Osteoblast (primary cell): Measurements from ENCODE around the gene NTRK3. TPM values are rescaled to one million over a fixed set of nuclear protein-coding genes. Genes with fewer than 3 reads are reported as not detected.

Experiments
- DNase-seq: peaks from one replicate; pipeline ENCODE4 v3.0.0; 2011; ENCODE audit warnings: low spot score, mixed read lengths; ENCODE audit not compliant: insufficient read length; ENCODE audit errors: missing footprints
- H2AFZ ChIP-seq: 2 replicates; pipeline ENCODE4 v1.6.0; 2011; ENCODE audit warnings: mild to moderate bottlenecking, low read length
- H3K27ac ChIP-seq: 2 replicates; pipeline ENCODE4 v1.5.1; 2011; ENCODE audit warnings: mild to moderate bottlenecking, low read depth, low read length, moderate library complexity
- H3K27me3 ChIP-seq: 2 replicates; pipeline ENCODE4 v1.6.0; 2012; ENCODE audit warnings: mild to moderate bottlenecking, control low read depth, inconsistent platforms, low read length, moderate library complexity; ENCODE audit not compliant: insufficient read depth
- H3K36me3 ChIP-seq: 2 replicates; pipeline ENCODE4 v1.5.1; 2011; ENCODE audit warnings: mild to moderate bottlenecking, low read length, control low read depth, moderate library complexity; ENCODE audit not compliant: insufficient read depth
- H3K4me1 ChIP-seq: 2 replicates; pipeline ENCODE4 v1.5.1; 2011; ENCODE audit warnings: mild to moderate bottlenecking, low read length, control low read depth, moderate library complexity; ENCODE audit not compliant: insufficient read depth
- H3K4me2 ChIP-seq: 2 replicates; pipeline ENCODE4 v1.6.0; 2011; ENCODE audit warnings: mild to moderate bottlenecking, low read length; ENCODE audit not compliant: insufficient read depth
- H3K4me3 ChIP-seq: fragments of 200-600 bp; sonication (generic); 3 replicates; pipeline ENCODE4 v1.5.1; 2012; ENCODE audit warnings: mild to moderate bottlenecking, low read length, inconsistent platforms; ENCODE audit not compliant: insufficient read depth
- H3K79me2 ChIP-seq: 2 replicates; pipeline ENCODE4 v1.6.0; 2012; ENCODE audit warnings: mild to moderate bottlenecking, low read length, control low read depth, inconsistent platforms; ENCODE audit not compliant: insufficient read depth
- H3K9me3 ChIP-seq: 2 replicates; pipeline ENCODE4 v1.5.1; 2011; ENCODE audit warnings: low read depth, low read length, control low read depth
- H4K20me1 ChIP-seq: 2 replicates; pipeline ENCODE4 v1.6.0; 2012; ENCODE audit warnings: mild to moderate bottlenecking, low read length, control low read depth; ENCODE audit not compliant: insufficient read depth
- CTCF ChIP-seq: IDR thresholded peaks from 2 replicates; pipeline ENCODE4 v1.5.1; 2011; ENCODE audit warnings: mild to moderate bottlenecking, low read depth, low read length, moderate library complexity; ENCODE audit errors: extremely low read depth
- total RNA-seq: library from RNA; depleted of rRNA; stranded (reverse); fragments of >200 nt; gene quantifications from 2 replicates; pipeline ENCODE4 v1.2.3, GENCODE V29; 2012

The NTRK3 gene
- total RNA-seq, 1 donor, result 0.72 TPM

- Histone ChIP-seq H3K79me2 (no peaks in the 10 kb centered on the region), H3K9me3 (no peaks in the 10 kb centered on the region), H3K27me3 (no peaks in the 10 kb centered on the region), H3K4me3 (no peak overlapping the region), H3K4me1 (no peaks in the 10 kb centered on the region), H3K36me3 (no peaks in the 10 kb centered on the region), H4K20me1 (no peaks in the 10 kb centered on the region), H3K4me2 (no peak overlapping the region), H2AFZ (no peak overlapping the region), H3K27ac (no peak overlapping the region)
- no peak for DNase-seq
- no peak for TF ChIP-seq CTCF
These were observed 148.1 kb downstream of the NTRK3 start for GRCh38 chr15:88108477-88108876.

- no peak for DNase-seq
- Histone ChIP-seq H3K9me3 (no peaks in the 10 kb centered on the region), H3K79me2 (no peaks in the 10 kb centered on the region), H3K27ac (no peak overlapping the region), H3K4me3 (no peak overlapping the region), H3K4me2 (no peak overlapping the region), H4K20me1 (no peaks in the 10 kb centered on the region), H3K27me3 (no peaks in the 10 kb centered on the region), H3K4me1 (no peaks in the 10 kb centered on the region), H2AFZ (no peak overlapping the region), H3K36me3 (no peaks in the 10 kb centered on the region)
- no peak for TF ChIP-seq CTCF
These were observed 150.5 kb downstream of the NTRK3 start for GRCh38 chr15:88106074-88106473.

- Histone ChIP-seq H3K27me3 (no peaks in the 10 kb centered on the region), H4K20me1 (no peaks in the 10 kb centered on the region), H3K4me2 (no peak overlapping the region), H3K4me3 (no peak overlapping the region), H2AFZ (no peak overlapping the region), H3K36me3 (no peaks in the 10 kb centered on the region), H3K79me2 (no peaks in the 10 kb centered on the region), H3K27ac (no peak overlapping the region), H3K4me1 (no peaks in the 10 kb centered on the region), H3K9me3 (no peaks in the 10 kb centered on the region)
- no peak for TF ChIP-seq CTCF
- no peak for DNase-seq
These were observed 152.2 kb downstream of the NTRK3 start for GRCh38 chr15:88104357-88104756.

GRCh38 chr15:88100181-88100580 lies 156.4 kb downstream of the NTRK3 start:
- H3K79me2 ChIP-seq, result no peaks in the 10 kb centered on the region
- TF ChIP-seq CTCF, result no peak
- H3K27me3 ChIP-seq, result no peaks in the 10 kb centered on the region
- H3K4me1 ChIP-seq, result no peaks in the 10 kb centered on the region
- H3K27ac ChIP-seq, result no peak overlapping the region
- H2AFZ ChIP-seq, result no peak overlapping the region
- H4K20me1 ChIP-seq, result no peaks in the 10 kb centered on the region
- H3K9me3 ChIP-seq, result no peaks in the 10 kb centered on the region
- no peaks in the 10 kb centered on the region for H3K36me3 ChIP-seq
- H3K4me2 ChIP-seq, result no peak overlapping the region
- H3K4me3 ChIP-seq, result no peak overlapping the region
- DNase-seq, result no peak
